Neural progenitor cell (in vitro differentiated cells): ENCODE results near the gene WNT8B. TPM values are rescaled to one million over a fixed set of nuclear protein-coding genes. Genes with fewer than 3 reads are reported as not detected.

Experiments used
- DNase-seq: peaks from one replicate; pipeline ENCODE4 v3.0.0-alpha.2; 2016; ENCODE audit warnings: low spot score
- H2AFZ ChIP-seq: fragments of 200-600 bp; sonication (generic); replicated peaks from 2 replicates; pipeline ENCODE4 v1.6.1; 2016; ENCODE audit warnings: antibody characterized with exemption
- H3F3A ChIP-seq: fragments of 200-600 bp; sonication (generic); 2 replicates; pipeline ENCODE4 v1.6.1; 2016; ENCODE audit warnings: antibody characterized with exemption, low read depth
- H3K27ac ChIP-seq: fragments of 200-600 bp; sonication (generic); 2 replicates; pipeline ENCODE4 v1.5.1; 2016; ENCODE audit warnings: mild to moderate bottlenecking
- H3K27me3 ChIP-seq: fragments of 200-600 bp; sonication (generic); 2 replicates; pipeline ENCODE4 v1.6.1; 2016; ENCODE audit warnings: mild to moderate bottlenecking, moderate library complexity
- H3K36me3 ChIP-seq: fragments of 200-600 bp; sonication (generic); 2 replicates; pipeline ENCODE4 v1.5.1; 2016
- H3K4me1 ChIP-seq: fragments of 200-600 bp; sonication (generic); 2 replicates; pipeline ENCODE4 v1.6.1; 2016; ENCODE audit warnings: mixed run types
- H3K4me2 ChIP-seq: fragments of 200-600 bp; sonication (generic); 2 replicates; pipeline ENCODE4 v1.6.1; 2016
- H3K4me3 ChIP-seq: fragments of 200-600 bp; sonication (generic); 2 replicates; pipeline ENCODE4 v1.5.1; 2016
- H3K79me2 ChIP-seq: fragments of 200-600 bp; sonication (generic); 2 replicates; pipeline ENCODE4 v1.6.1; 2016; ENCODE audit warnings: low read depth
- H3K9ac ChIP-seq: fragments of 200-600 bp; sonication (generic); 2 replicates; pipeline ENCODE4 v1.6.1; 2016
- H3K9me3 ChIP-seq: fragments of 200-600 bp; sonication (generic); 2 replicates; pipeline ENCODE4 v1.5.1; 2016; ENCODE audit warnings: low read depth
- H4K20me1 ChIP-seq: fragments of 200-600 bp; sonication (generic); 2 replicates; pipeline ENCODE4 v1.6.1; 2016; ENCODE audit warnings: low read depth
- H3K27ac Mint-ChIP-seq: 3 replicates; pipeline ENCODE4 v1.8.0; 2021; ENCODE audit warnings: mixed read lengths
- H3K27me3 Mint-ChIP-seq: 2 replicates; pipeline ENCODE4 v1.8.0; 2022; ENCODE audit warnings: low read depth, mild to moderate bottlenecking, inconsistent platforms, moderate library complexity, mixed read lengths; ENCODE audit not compliant: insufficient read depth
- H3K36me3 Mint-ChIP-seq: 3 replicates; pipeline ENCODE4 v1.8.0; 2021; ENCODE audit warnings: mixed read lengths
- H3K4me1 Mint-ChIP-seq: 3 replicates; pipeline ENCODE4 v1.8.0; 2021; ENCODE audit warnings: mixed read lengths
- H3K4me3 Mint-ChIP-seq: 3 replicates; pipeline ENCODE4 v1.8.0; 2021; ENCODE audit warnings: mild to moderate bottlenecking, moderate library complexity, mixed read lengths
- H3K9me3 Mint-ChIP-seq: 3 replicates; pipeline ENCODE4 v1.8.0; 2020; ENCODE audit warnings: mixed read lengths
- EZH2 ChIP-seq: fragments of 200-600 bp; sonication (generic); IDR thresholded peaks from 2 replicates; pipeline ENCODE4 v1.6.1; 2017; ENCODE audit warnings: antibody characterized with exemption, mild to moderate bottlenecking, moderate library complexity
- EZH2phosphoT487 ChIP-seq: fragments of 200-600 bp; sonication (generic); IDR thresholded peaks from 2 replicates; pipeline ENCODE4 v1.6.1; 2017; ENCODE audit warnings: antibody characterized with exemption
- total RNA-seq: library from RNA; depleted of rRNA; stranded (reverse); fragments of >200 nt; gene quantifications from 2 replicates; pipeline ENCODE4 v1.2.3, GENCODE V29; 2015; ENCODE audit warnings: low replicate concordance
- TF ChIP-seq, protein P1 (sequence below): fragments of 200-600 bp; sonication (generic); IDR thresholded peaks from 2 replicates; pipeline ENCODE4 v1.5.1; 2017; ENCODE audit warnings: antibody characterized with exemption, mild to moderate bottlenecking

WNT8B gene
- total RNA-seq, 1 donor from 2014 or later, result 5.8 TPM

DNA sequence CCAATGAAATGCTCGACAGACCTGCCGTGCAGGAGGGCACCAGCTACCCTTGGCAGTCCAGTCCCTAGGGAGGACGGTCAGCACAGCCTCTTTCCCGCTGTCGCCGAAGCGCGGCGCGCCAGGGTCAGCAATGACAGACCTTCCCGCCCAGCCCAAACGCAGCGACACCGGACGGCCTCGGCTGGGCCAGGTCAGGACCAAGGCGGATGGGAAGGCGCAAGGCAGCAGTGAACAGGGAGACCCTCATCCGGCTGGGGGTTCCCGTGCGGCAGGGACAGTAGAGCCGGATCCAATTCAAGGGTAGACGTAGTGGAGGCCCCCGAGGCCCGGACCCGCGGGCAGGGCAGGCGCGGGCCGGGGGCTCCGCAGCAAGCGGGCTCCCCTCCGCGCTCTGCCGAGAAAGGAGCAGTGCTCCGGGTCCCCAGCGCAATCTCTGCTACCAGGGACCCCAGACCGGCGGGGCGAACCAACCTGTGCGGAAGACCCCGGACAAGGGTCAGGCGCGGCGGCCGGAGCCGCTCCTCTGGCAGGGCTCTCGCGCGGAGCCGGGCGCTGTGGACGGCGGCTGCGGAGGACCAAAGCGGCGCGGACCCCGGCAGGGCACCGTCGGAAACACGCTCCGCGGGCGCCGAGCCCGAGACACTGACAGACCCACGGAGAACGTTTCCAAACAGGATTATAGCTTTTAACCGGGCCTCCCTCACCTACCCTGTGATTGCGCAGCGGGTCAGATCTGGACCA is 56.7 kb downstream of the WNT8B start, which contains the start of gene SEC31B:
Gene SEC31B, minus strand, starts transcription at position 551 of the 741 bp plus-strand sequence. CDS start 2,909 bp downstream, outside the sequence.
- Histone ChIP-seq H3K9ac (no peak within 1 kb of the TSS), H3K27ac (no peak within 1 kb of the TSS), H4K20me1 (peaks cover 23% of the 10 kb centered on the region), H3K9me3 (no peaks in the 10 kb centered on the region), H3K36me3 (no peaks in the 10 kb centered on the region), H3K4me2 (peak within 1 kb of the TSS; percentile 90), H3K4me3 (peak within 1 kb of the TSS; percentile 60), H3F3A (peaks cover 17% of the 10 kb centered on the region), H2AFZ (no peak within 1 kb of the TSS), H3K27me3 (peaks cover 41% of the 10 kb centered on the region), H3K79me2 (no peaks in the 10 kb centered on the region), H3K4me1 (peaks cover 11% of the 10 kb centered on the region)
- Mint-ChIP-seq H3K4me1 (peaks cover 15% of the 10 kb centered on the region), H3K36me3 (peaks cover 15% of the 10 kb centered on the region), H3K4me3 (peak within 1 kb of the TSS; percentile 91), H3K9me3 (no peaks in the 10 kb centered on the region), H3K27ac (no peak within 1 kb of the TSS), H3K27me3 (no peaks in the 10 kb centered on the region)
- peak; percentile 87 for DNase-seq
- TF ChIP-seq EZH2phosphoT487 (peak; percentile 57), EZH2 (peak; percentile 67)
- TF ChIP-seq, protein P1, sequence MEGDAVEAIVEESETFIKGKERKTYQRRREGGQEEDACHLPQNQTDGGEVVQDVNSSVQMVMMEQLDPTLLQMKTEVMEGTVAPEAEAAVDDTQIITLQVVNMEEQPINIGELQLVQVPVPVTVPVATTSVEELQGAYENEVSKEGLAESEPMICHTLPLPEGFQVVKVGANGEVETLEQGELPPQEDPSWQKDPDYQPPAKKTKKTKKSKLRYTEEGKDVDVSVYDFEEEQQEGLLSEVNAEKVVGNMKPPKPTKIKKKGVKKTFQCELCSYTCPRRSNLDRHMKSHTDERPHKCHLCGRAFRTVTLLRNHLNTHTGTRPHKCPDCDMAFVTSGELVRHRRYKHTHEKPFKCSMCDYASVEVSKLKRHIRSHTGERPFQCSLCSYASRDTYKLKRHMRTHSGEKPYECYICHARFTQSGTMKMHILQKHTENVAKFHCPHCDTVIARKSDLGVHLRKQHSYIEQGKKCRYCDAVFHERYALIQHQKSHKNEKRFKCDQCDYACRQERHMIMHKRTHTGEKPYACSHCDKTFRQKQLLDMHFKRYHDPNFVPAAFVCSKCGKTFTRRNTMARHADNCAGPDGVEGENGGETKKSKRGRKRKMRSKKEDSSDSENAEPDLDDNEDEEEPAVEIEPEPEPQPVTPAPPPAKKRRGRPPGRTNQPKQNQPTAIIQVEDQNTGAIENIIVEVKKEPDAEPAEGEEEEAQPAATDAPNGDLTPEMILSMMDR, result no peak

DNA sequence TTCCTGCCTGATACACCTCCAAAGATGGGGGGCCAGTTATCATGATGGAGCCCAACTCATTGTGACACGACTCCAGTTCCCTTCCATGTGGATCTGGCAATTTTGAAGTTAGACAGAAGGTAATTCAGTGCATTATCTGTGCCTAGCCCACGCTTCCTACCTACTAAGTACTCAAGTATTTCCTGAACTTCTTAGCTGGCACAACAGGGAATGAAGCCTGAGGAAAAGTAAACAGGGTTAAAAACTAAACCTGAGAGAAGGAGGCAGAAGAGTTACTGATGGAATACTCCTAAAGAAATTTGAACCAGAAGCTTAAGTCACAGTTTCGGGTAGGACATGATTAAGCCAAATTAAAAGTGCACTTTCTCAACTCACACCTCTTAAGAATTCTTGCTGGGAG is 58.0 kb downstream of the WNT8B start:
- peaks cover 26% of the 10 kb centered on the region for H4K20me1 ChIP-seq
- no peak overlapping the region for H2AFZ ChIP-seq
- no peaks in the 10 kb centered on the region for H3K9me3 ChIP-seq
- peaks cover 15% of the 10 kb centered on the region for H3K4me1 Mint-ChIP-seq
- TF ChIP-seq EZH2 (no peak), EZH2phosphoT487 (no peak)
- TF ChIP-seq, protein P1, result no peak
- no peak overlapping the region for H3K27ac ChIP-seq
- H3K9me3 Mint-ChIP-seq, result no peaks in the 10 kb centered on the region
- H3K79me2 ChIP-seq, result no peaks in the 10 kb centered on the region
- no peak for DNase-seq
- H3K4me3 Mint-ChIP-seq, result peak overlapping the region; percentile 7
- peaks cover 25% of the 10 kb centered on the region for H3K36me3 Mint-ChIP-seq
- H3K36me3 ChIP-seq, result peaks cover 3% of the 10 kb centered on the region
- no peak overlapping the region for H3K4me2 ChIP-seq
- H3K27me3 Mint-ChIP-seq, result no peaks in the 10 kb centered on the region
- peaks cover 11% of the 10 kb centered on the region for H3K4me1 ChIP-seq
- no peak overlapping the region for H3K4me3 ChIP-seq
- H3K27ac Mint-ChIP-seq, result no peak overlapping the region
- peaks cover 41% of the 10 kb centered on the region for H3K27me3 ChIP-seq
- no peak overlapping the region for H3K9ac ChIP-seq
- peaks cover 17% of the 10 kb centered on the region for H3F3A ChIP-seq

DNA sequence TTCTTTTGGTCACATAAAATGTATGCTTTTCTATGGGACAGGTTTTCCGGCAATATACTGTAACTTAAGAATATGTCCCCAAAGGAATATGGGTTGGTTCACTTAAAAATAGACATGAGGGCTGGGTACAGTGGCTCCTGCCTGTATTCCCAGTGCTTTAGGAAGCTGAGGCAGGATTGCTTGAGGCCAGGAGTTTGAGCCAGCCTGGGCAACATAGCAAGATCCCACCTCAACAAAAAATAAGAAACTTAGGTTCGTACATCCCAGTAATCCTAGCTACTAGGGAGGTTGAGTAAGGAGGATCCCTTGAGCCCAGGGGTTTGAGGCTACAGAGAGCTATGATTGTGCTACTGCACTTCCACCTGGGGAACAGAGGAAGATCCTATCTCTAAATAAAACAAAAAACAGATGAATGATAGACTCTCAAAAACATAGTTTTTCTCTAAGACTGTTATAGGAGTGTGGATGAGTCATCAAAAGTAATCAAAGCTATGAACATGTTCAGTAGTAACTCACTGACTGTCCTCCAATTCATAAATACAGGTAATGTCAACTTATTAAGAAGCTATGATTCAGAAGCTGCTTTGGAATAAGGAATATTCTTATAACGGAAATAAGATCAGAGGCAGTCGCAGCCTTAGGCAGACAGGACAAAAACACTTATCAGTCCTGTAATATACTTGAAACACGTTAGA is 59.4 kb downstream of the WNT8B start:
- H4K20me1 ChIP-seq, result peaks cover 32% of the 10 kb centered on the region
- H3K27ac ChIP-seq, result no peak overlapping the region
- no peak overlapping the region for H3K4me3 ChIP-seq
- peaks cover 3% of the 10 kb centered on the region for H3K36me3 ChIP-seq
- no peaks in the 10 kb centered on the region for H3K9me3 ChIP-seq
- peaks cover 17% of the 10 kb centered on the region for H3F3A ChIP-seq
- no peak for DNase-seq
- H3K27me3 ChIP-seq, result peaks cover 40% of the 10 kb centered on the region
- H3K79me2 ChIP-seq, result no peaks in the 10 kb centered on the region
- no peak overlapping the region for H3K4me2 ChIP-seq
- H3K9me3 Mint-ChIP-seq, result no peaks in the 10 kb centered on the region
- no peak overlapping the region for H3K9ac ChIP-seq
- no peak overlapping the region for H3K4me3 Mint-ChIP-seq
- H3K27ac Mint-ChIP-seq, result no peak overlapping the region
- H3K4me1 Mint-ChIP-seq, result peaks cover 15% of the 10 kb centered on the region
- no peaks in the 10 kb centered on the region for H3K27me3 Mint-ChIP-seq
- TF ChIP-seq EZH2 (no peak), EZH2phosphoT487 (no peak)
- TF ChIP-seq, protein P1, result no peak
- no peak overlapping the region for H2AFZ ChIP-seq
- peaks cover 11% of the 10 kb centered on the region for H3K4me1 ChIP-seq
- H3K36me3 Mint-ChIP-seq, result peaks cover 33% of the 10 kb centered on the region
